HuH-7 (cell line): Measurements from ENCODE around the gene IL17REL.

Source experiments
- DNase-seq: peaks from one replicate; pipeline ENCODE4 v3.0.0; 2011; ENCODE audit warnings: low spot score

IL17REL gene

GRCh38 chr22:50002791-50003190, 9.8 kb downstream of the IL17REL start:
- no peak for DNase-seq

GRCh38 chr22:50001388-50002231, 11.0 kb downstream of the IL17REL start:
- DNase-seq, result no peak

GRCh38 chr22:50000587-50001387, 11.8 kb downstream of the IL17REL start:
- no peak for DNase-seq

GRCh38 chr22:49999946-50000586, 12.5 kb downstream of the IL17REL start:
- no peak for DNase-seq

- no peak for DNase-seq
Measured at GRCh38 chr22:49999063-49999945, 13.3 kb downstream of the IL17REL start.

GRCh38 chr22:49998718-49999062, 13.9 kb downstream of the IL17REL start:
- no peak for DNase-seq

- DNase-seq, result no peak
Measured at GRCh38 chr22:49997932-49998717, 14.4 kb downstream of the IL17REL start.

- DNase-seq, result no peak
Measured at GRCh38 chr22:49997251-49997599, 15.3 kb downstream of the IL17REL start.

GRCh38 chr22:49996518-49997250, 15.9 kb downstream of the IL17REL start:
- no peak for DNase-seq

- DNase-seq, result no peak
Measured at GRCh38 chr22:49996119-49996517, 16.4 kb downstream of the IL17REL start.

GRCh38 chr22:49995361-49996118, 17.0 kb downstream of the IL17REL start:
- no peak for DNase-seq

GRCh38 chr22:49995041-49995360, 17.6 kb downstream of the IL17REL start:
- no peak for DNase-seq

- no peak for DNase-seq
Measured at GRCh38 chr22:49994361-49995040, 18.1 kb downstream of the IL17REL start.

- no peak for DNase-seq
Measured at GRCh38 chr22:49993649-49994360, 18.8 kb downstream of the IL17REL start.

GRCh38 chr22:49992921-49993648, 19.5 kb downstream of the IL17REL start:
- DNase-seq, result peak; percentile 94

- DNase-seq, result no peak
Measured at GRCh38 chr22:49991907-49992533, 20.5 kb downstream of the IL17REL start.

- DNase-seq, result no peak
Measured at GRCh38 chr22:49991167-49991566, 21.4 kb downstream of the IL17REL start.
